Occipital lobe (tissue), 2 donors: ENCODE results near the gene MAPK8IP1. TPM values are rescaled to one million over a fixed set of nuclear protein-coding genes. Genes with fewer than 3 reads are reported as not detected.
"Not testable (repeated sequence)": the region's sequence is repeated elsewhere in the genome, so short reads cannot be mapped to it uniquely, and the experiment has no call there.

Experiments
- DNase-seq: peaks from one replicate; lab custom pipeline; 2025; lab: John Stamatoyannopoulos, UW
- total RNA-seq: library from RNA; depleted of rRNA; stranded (reverse); fragments of >200 nt; gene quantifications from one replicate; pipeline ENCODE4 v1.2.3, GENCODE V29; 2014

The MAPK8IP1 gene
- total RNA-seq, 1 donor from 2014 or later, result 74.7 TPM

DNA sequence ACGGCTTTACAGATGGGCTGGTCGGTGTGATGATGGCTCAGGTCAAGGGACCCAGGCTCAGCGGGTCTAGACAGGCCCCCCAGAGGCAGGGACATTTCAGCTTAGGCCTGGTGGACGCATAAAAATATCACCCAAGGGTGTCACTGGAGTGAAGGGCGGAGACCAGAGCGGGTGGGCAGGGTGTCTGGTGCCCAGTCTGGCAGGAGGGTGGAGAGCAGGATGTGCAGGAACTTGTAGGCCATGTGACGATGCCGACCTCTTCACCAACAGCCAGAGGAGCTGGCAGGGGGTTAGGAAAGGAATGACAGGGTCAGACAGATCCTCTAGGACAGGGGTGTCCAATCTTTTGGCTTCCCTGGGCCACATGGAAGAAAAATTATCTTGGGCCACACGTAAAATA lies 4.5 kb downstream of the MAPK8IP1 start:
- no peak for DNase-seq

DNA sequence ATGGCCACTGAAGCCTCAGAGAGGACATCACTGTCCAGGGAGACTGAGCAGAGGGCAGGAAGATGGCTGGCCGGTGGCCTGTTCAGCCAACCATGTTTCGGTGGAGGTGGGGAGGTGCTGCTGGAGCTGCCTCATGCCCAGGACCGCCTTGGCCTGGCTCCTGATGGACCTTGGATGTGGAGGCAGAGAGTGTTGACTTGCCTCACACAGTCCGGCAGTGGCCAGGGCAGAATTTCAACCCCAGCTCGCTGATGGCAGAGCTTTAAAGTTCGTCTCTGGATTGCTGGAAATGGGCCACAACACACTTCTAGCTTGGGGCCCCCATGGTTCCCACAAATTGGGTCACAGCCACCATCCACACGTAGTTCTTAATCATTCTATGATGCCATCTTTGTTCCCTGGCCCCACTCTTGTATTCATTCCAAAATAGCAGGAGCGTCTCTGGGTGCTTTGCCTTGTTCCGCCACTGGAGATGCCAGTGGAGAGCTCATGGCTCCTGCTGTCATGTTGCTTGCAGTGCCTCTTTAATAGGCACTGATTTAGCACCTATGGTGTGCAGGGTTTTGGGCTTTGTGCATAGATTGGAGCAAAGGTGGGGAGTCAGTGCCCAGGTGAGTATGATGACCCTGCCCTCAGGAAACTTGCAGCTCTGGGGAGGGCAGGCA lies 5.6 kb downstream of the MAPK8IP1 start:
- DNase-seq, result no peak

- no peak for DNase-seq
These were observed 7.4 kb downstream of the MAPK8IP1 start for GRCh38 chr11:45892856-45893255.

- peak; percentile 61 for DNase-seq
These were observed 9.2 kb downstream of the MAPK8IP1 start for GRCh38 chr11:45894555-45895247.

- no peak for DNase-seq
These were observed 10.3 kb downstream of the MAPK8IP1 start for GRCh38 chr11:45895553-45896259.

GRCh38 chr11:45896422-45896984 lies 11.1 kb downstream of the MAPK8IP1 start:
- DNase-seq, result no peak

DNA sequence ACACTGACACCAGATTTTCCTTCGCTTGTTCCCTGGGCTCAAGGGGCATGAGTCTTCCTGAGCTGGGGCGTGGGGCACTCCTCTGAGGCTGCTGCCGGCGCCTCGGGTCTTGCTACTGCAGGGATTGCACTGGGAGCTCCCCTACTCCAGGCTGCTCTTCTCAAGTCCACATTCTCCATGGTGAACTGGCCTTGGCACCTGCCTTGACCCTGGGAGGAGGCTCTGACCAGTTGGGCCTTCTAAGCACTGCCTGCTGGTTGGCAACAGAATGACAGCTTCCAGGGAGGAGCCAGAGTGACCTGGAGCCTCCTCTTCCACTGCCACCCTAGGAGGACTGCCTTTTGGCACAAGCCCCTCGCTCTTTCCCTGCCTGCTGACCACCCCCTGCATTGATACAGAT lies 12.1 kb downstream of the MAPK8IP1 start:
- no peak for DNase-seq

GRCh38 chr11:45899086-45899447 lies 13.6 kb downstream of the MAPK8IP1 start:
- no peak for DNase-seq

GRCh38 chr11:45899448-45900174 lies 14.2 kb downstream of the MAPK8IP1 start:
- DNase-seq, result peak; percentile 92

DNA sequence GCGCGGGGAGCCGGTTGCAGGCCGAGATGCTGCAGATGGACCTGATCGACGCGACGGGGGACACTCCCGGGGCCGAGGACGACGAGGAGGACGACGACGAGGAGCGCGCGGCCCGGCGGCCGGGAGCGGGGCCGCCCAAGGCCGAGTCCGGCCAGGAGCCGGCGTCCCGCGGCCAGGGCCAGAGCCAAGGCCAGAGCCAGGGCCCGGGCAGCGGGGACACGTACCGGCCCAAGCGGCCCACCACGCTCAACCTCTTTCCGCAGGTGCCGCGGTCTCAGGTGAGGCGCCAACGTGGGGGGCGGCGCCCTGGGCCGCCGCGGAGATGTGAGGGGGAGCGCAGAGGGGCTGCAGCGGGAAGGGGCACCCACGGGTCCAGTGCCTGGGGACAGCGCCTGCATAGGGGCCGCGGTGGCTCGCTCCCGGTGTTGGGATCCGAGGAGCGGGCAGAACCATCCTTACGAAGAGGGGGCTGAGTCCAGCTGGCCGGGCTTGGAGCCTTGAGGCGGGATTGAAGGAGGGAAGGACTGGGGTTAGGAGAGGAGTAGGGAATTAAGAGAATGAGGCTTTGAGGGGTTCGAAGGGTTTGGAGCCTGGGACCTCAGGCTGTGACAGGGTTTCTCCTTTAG lies 14.8 kb downstream of the MAPK8IP1 start:
- not testable (repeated sequence) for DNase-seq

- DNase-seq, result peak; percentile 29
These were observed 15.6 kb downstream of the MAPK8IP1 start for GRCh38 chr11:45900916-45901617.

GRCh38 chr11:45901626-45902025 lies 16.2 kb downstream of the MAPK8IP1 start:
- DNase-seq, result peak; percentile 81

GRCh38 chr11:45902452-45903380 lies 17.3 kb downstream of the MAPK8IP1 start:
- DNase-seq, result no peak

DNA sequence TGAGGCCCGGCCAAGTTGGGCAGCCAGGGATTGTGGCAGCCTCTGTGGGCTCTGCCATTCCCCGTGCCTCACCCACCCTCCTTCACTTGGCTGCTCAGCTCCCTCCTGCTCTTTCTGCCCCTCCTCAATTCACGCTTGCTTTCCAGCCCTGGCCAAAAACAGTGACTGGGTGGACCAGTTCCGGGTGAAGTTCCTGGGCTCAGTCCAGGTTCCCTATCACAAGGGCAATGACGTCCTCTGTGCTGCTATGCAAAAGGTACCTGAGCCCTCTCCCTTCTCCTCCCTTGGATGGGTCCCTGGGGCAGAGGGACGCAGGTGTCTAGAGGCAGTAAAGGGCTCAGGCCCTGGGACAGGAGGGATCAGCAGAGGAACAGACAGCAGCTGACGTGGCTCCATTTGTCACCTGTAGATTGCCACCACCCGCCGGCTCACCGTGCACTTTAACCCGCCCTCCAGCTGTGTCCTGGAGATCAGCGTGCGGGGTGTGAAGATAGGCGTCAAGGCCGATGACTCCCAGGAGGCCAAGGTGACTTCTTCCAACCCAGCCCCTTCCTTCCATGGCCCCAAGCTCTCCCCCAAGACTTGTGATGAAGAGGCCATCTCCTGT lies 19.0 kb downstream of the MAPK8IP1 start:
- no peak for DNase-seq

- DNase-seq, result no peak
These were observed 19.6 kb downstream of the MAPK8IP1 start for GRCh38 chr11:45905095-45905494.

DNA sequence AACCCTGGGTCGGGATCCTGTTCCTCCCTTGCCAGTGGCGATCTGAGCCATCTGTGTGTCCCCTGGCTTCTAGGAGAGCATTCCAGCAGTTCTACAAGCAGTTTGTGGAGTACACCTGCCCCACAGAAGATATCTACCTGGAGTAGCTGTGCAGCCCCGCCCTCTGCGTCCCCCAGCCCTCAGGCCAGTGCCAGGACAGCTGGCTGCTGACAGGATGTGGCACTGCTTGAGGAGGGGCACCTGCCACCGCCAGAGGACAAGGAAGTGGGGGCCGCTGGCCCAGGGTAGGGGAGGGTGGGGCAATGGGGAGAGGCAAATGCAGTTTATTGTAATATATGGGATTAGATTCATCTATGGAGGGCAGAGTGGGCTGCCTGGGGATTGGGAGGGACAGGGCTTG lies 20.1 kb downstream of the MAPK8IP1 start:
- DNase-seq, result not testable (repeated sequence)

GRCh38 chr11:45906096-45906682 lies 20.7 kb downstream of the MAPK8IP1 start:
- DNase-seq, result no peak

- DNase-seq, result no peak
These were observed 21.6 kb downstream of the MAPK8IP1 start, which contains the start of gene FREY1 for GRCh38 chr11:45906965-45907611. TSS of gene FREY1 (minus strand) at chr11:45907271. CDS start at chr11:45907245, 26 bp downstream.
